ENCODE data around the gene SNAP25. TPM values are rescaled to one million over a fixed set of nuclear protein-coding genes. Genes with fewer than 3 reads are reported as not detected.

The SNAP25 gene
- total and polyA plus RNA-seq, 10 of the 15 experiments (the other 5 are each of a cell fraction or from before 2014, with no cell fraction given), result not detected

DNA sequence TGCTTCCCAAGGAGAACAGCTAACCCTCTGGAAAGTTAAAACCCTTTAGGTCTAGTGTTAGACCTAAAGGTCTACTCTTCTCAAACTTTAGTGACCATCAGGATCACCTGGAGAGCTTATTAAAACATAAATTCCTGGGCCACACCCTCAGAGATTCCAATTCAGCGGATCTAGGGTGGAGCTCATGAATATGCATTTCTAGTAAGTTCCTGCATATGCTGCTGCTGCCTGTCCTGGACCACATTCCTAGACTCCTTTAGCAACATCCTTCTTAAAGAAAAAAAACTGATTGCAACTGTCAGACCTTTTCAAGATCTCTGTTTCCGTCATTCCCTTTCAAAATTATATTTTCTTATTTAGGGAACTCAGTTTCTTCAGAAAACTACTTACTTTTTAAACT lies 31.2 kb downstream of the SNAP25 start (continued):
- TF ChIP-seq HDGF (IDR thresholded peaks at IDR 0.05), result no peak
- TF ChIP-seq NBN (IDR thresholded peaks at IDR 0.05), result no peak
- no peak for TF ChIP-seq ZSCAN29 (IDR thresholded peaks at IDR 0.05)
- no peak for TF ChIP-seq FOXK2 (IDR thresholded peaks at IDR 0.05)
- TF ChIP-seq, protein P1, sequence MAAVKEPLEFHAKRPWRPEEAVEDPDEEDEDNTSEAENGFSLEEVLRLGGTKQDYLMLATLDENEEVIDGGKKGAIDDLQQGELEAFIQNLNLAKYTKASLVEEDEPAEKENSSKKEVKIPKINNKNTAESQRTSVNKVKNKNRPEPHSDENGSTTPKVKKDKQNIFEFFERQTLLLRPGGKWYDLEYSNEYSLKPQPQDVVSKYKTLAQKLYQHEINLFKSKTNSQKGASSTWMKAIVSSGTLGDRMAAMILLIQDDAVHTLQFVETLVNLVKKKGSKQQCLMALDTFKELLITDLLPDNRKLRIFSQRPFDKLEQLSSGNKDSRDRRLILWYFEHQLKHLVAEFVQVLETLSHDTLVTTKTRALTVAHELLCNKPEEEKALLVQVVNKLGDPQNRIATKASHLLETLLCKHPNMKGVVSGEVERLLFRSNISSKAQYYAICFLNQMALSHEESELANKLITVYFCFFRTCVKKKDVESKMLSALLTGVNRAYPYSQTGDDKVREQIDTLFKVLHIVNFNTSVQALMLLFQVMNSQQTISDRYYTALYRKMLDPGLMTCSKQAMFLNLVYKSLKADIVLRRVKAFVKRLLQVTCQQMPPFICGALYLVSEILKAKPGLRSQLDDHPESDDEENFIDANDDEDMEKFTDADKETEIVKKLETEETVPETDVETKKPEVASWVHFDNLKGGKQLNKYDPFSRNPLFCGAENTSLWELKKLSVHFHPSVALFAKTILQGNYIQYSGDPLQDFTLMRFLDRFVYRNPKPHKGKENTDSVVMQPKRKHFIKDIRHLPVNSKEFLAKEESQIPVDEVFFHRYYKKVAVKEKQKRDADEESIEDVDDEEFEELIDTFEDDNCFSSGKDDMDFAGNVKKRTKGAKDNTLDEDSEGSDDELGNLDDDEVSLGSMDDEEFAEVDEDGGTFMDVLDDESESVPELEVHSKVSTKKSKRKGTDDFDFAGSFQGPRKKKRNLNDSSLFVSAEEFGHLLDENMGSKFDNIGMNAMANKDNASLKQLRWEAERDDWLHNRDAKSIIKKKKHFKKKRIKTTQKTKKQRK (IDR thresholded peaks at IDR 0.05; ENCODE audit: low read depth, low read length), result no peak
- no peak for TF ChIP-seq EP300 (IDR thresholded peaks at IDR 0.05; ENCODE audit: borderline replicate concordance in 1 of 2, control insufficient read depth in 1 of 2, low read depth in 2 of 2, low read length in 2 of 2)
- TF ChIP-seq NFIC (IDR thresholded peaks at IDR 0.05; ENCODE audit: low read depth, low read length), result no peak
- TF ChIP-seq JUNB (IDR thresholded peaks at IDR 0.05), result no peak

DNA sequence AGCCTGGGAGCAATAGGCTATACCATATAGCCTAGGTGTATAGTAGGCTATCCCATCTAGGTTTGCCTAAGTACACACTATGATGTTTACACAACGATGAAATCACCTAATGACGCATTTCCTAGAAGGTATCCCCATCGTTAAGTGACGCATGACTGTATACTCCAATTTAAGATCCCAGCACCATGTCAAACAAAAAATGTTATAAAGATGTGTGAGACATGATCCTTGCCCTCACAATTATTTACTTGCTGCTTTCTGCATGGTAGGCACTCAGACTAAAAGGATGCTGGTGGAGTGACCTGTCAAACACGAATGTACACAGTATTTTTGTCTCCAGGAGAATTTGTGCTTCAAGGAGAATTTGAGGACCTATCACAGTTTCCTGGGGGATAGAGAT lies 32.3 kb downstream of the SNAP25 start:
- RAD21 ChIA-PET (ENCODE audit: unreplicated experiment), result no interaction called here
- WGBS (ENCODE audit: insufficient coverage, insufficient replicate concordance, low lambda C conversion rate, missing lambda C conversion rate), result 37% methylated on average over 5 of the region's 5 CpGs
- TF ChIP-seq TBL1XR1 (IDR thresholded peaks at IDR 0.05; ENCODE audit: low read depth, low read length) (no peak), EZH2 (IDR thresholded peaks at IDR 0.05; ENCODE audit: borderline replicate concordance, control insufficient read depth, low read depth, low read length) (no peak), ZNF384 (IDR thresholded peaks at IDR 0.05; ENCODE audit: borderline replicate concordance, low read depth, low read length) (no peak), JUNB (IDR thresholded peaks at IDR 0.05) (no peak), NR2C1 (IDR thresholded peaks at IDR 0.05) (no peak), SP1 (IDR thresholded peaks at IDR 0.05; ENCODE audit: low read depth, low read length) (no peak), REST (IDR thresholded peaks at IDR 0.05; ENCODE audit: low read depth, low read length) (no peak)
- TF ChIP-seq, protein P2, sequence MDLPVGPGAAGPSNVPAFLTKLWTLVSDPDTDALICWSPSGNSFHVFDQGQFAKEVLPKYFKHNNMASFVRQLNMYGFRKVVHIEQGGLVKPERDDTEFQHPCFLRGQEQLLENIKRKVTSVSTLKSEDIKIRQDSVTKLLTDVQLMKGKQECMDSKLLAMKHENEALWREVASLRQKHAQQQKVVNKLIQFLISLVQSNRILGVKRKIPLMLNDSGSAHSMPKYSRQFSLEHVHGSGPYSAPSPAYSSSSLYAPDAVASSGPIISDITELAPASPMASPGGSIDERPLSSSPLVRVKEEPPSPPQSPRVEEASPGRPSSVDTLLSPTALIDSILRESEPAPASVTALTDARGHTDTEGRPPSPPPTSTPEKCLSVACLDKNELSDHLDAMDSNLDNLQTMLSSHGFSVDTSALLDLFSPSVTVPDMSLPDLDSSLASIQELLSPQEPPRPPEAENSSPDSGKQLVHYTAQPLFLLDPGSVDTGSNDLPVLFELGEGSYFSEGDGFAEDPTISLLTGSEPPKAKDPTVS (IDR thresholded peaks at IDR 0.05; ENCODE audit: low read depth, low read length), result no peak

More for the DNA sequence above, 32.3 kb downstream of the SNAP25 start:
- no peaks in the 10 kb centered on the region for H4K20me1 ChIP-seq (ENCODE audit: control insufficient read depth, insufficient read depth)
- ChIA-PET POLR2A (no interaction called here), CTCF (no interaction called here), SMC1A (ENCODE audit: uncharacterized antibody, unreplicated experiment) (no interaction called here)
- BruUV-seq (replicated peaks), result no TSS peak
- no peak overlapping the region for H3K4me2 ChIP-seq (ENCODE audit: control insufficient read depth, insufficient read depth)
- H3K9ac ChIP-seq (ENCODE audit: control insufficient read depth, insufficient read depth, low read length), result no peak overlapping the region
- no peak for ATAC-seq
- H3K4me3 ChIP-seq, result no peak overlapping the region
- no peaks in the 10 kb centered on the region for H3K79me2 ChIP-seq (ENCODE audit: control insufficient read depth, insufficient read depth, low read length)
- no peak for DNase-seq (ENCODE audit: low read depth, low spot score)
- intact Hi-C loops (cut with micrococcal nuclease; ENCODE audit: unreplicated experiment), result no loop called here
- H3K4me1 ChIP-seq (ENCODE audit: control insufficient read depth, insufficient read depth, low read length), result no peaks in the 10 kb centered on the region
- H3K9me3 ChIP-seq (replicated peaks; ENCODE audit: control insufficient read depth, insufficient read depth, low read length), result no peaks in the 10 kb centered on the region
- no peak overlapping the region for H3K27ac ChIP-seq (ENCODE audit: control insufficient read depth, insufficient read depth)
- no peak overlapping the region for H2AFZ ChIP-seq (ENCODE audit: control insufficient read depth, low read depth, low read length)
- FAIRE-seq, result no peak
- in situ Hi-C loops (cut with MboI), result no loop called here
- H3K36me3 ChIP-seq (ENCODE audit: control insufficient read depth in 2 of 2, insufficient read depth in 2 of 2, low read length in 1 of 2), result no peaks in the 10 kb centered on the region
- H3K27me3 ChIP-seq (replicated peaks in 1 of 2; ENCODE audit: control insufficient read depth in 2 of 2, insufficient read depth in 2 of 2, low read length in 1 of 2), result no peaks in the 10 kb centered on the region; a peak in 1 of 4 replicates
